Measurements from ENCODE around the gene WASHC1.
A peak's percentile ranks its signal among the peaks of the same experiment; 100 is the strongest.
"Not testable (repeated sequence)": the region's sequence is repeated elsewhere in the genome, so short reads cannot be mapped to it uniquely, and the experiment has no call there.

Gene WASHC1

GRCh38 chr9:14129-14809 is 15.0 kb downstream of the WASHC1 start:
- DNase-seq, result not testable (repeated sequence)

- peak; percentile 84 for DNase-seq
These were observed 18.1 kb downstream of the WASHC1 start for GRCh38 chr9:11206-11605.

GRCh38 chr9:10653-11053 is 18.6 kb downstream of the WASHC1 start:
- peak; percentile 49 for DNase-seq

GRCh38 chr9:10207-10606 is 19.0 kb downstream of the WASHC1 start:
- DNase-seq, result not testable (repeated sequence)
